Fibroblast of skin of left quadriceps (primary cell): ENCODE measurements around the gene MCHR2.
"Not testable (repeated sequence)": the region's sequence is repeated elsewhere in the genome, so short reads cannot be mapped to it uniquely, and the experiment has no call there.

Experiments used
- DNase-seq, 2 experiments: peaks; one replicate each; pipeline ENCODE4 v3.0.0-alpha.2; 2013; ENCODE audit warnings: low read depth in 2 of 2

The MCHR2 gene, protein sequence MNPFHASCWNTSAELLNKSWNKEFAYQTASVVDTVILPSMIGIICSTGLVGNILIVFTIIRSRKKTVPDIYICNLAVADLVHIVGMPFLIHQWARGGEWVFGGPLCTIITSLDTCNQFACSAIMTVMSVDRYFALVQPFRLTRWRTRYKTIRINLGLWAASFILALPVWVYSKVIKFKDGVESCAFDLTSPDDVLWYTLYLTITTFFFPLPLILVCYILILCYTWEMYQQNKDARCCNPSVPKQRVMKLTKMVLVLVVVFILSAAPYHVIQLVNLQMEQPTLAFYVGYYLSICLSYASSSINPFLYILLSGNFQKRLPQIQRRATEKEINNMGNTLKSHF

DNA sequence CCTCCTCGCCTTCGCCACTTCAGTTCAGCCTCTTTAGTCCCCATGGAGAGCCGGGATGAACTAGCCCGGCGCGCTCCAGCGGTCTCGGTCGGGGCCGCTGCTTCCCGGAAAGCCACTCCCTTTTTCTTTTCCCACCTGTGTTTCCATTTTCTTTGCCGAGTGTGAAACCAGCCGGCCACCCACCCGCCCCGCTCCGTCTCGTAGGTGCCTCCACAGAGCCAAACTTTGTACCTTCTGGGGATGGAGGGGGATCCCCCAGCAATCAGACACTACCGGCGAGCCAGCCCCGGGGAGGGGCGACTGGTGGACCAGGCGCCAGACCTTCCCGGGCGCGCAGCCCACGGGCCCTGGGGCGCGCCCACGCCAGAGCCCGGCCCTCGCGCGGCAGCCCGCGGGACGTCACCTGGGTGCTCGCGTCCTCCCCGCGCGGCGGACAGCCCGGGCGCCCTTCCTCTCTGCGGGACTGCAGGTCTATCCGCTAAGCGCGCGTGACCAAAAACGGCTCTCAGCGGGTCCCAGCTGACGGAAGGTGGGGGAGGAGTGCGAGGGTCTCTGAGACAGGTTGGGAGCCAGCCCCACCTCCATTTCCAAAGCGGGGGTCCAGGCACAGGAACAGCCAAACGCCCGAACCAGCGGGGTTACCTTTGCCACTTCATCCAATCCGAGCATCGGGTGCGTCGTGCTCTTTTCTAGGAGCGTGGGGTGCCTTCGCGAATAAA, at the start of gene MCHR2:
MCHR2 (minus strand) TSS at position 691 of the 719 bp plus-strand sequence. CDS start 38,076 bp downstream, outside the sequence.
- DNase-seq: no peak

- not testable (repeated sequence) for DNase-seq
These were observed 44.5 kb upstream of the MCHR2 start for GRCh38 chr6:100038546-100038945.

DNA sequence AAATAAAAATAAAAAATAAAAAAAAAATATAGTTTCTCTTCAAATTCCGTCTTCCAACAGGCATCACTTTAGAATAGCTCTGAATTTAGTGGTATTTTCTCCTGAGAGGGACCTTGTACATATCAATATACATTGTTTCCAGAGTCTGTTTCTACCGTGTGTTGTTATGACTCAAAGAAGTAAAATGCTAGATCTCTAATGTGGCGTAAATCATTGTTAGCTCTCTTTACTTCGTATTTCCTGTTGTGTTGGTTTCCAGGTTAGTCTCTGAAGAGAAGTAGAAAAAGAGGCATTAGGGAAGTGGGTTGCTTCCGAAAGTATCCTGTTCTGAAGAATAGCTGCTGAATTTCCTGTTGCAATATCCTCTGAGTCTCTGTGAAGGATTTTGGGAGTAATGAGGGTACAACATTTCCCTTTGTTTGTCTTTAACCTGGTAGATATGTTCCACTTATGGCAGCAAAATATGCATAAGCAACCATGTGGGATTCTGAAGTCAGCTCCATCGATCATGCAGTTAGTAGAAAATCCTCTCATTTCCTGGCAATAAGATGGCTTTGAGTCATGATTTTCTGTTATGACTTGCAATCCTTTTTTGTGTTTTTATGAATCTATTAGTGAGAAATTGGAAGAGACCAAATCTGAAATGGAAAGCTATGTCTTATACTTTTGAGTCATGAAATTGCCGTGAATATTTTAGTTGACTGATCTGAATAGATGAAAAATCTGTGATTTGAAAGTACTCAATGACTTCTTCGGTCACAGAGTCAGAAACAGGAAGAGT, 42.0 kb upstream of the MCHR2 start:
- no peak for DNase-seq

DNA sequence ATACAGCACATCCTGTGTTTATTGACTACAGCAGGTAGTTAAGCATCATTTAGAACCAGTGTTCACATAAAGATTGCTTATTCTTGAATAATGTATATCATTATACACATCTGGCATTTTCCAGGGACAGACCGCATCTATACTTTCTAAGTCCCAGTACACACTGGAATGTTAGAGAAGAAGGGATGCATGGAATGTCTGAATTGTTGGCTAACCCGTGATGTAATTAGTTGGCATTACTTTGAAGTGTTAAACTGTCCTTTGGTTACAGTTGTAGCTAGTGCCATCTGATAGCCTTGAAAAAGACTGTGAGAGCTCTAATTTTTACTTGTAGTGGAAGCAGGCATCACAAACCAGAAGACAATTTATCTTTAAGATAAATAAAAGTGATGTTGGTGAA, 29.8 kb upstream of the MCHR2 start:
- DNase-seq: no peak

DNA sequence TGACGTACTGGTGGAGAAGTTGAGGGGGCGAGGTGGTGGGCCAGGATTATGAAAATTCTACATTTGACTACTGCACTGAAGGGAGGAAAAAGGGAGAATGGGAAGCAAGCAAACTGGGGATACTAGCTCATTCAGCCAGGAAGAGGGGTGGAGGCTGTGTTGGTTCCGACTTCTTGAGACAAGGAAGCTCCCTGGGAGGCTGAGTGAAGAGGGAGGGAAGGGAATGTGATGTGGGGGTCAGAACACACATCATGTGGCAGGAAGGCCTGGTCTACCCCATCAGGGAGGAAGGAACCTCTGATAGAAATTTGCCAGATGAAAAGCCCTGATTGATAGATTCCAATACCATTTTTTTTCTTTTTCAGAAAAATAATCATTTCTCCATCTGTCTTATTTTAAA, 28.8 kb upstream of the MCHR2 start:
- DNase-seq: no peak

DNA sequence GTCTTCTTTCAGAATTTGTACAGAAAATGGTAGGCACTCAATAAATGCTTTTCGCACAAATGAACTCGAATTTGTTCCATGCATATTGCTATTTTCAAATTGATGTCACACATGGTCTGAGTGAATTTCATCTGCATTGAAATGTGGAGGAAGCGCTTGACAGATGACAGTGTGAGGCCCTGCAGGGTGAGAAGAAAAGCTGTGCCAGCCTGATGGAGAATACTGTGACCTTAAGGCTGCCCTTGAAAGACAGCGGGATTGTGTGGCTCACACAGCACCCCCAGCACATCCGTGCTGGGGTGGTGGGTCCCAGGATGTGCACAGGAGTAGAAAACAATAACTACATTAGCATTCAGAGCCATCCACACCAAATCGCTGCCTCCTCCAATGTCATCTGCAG, 14.8 kb upstream of the MCHR2 start:
- DNase-seq: no peak

GRCh38 chr6:100001915-100002388, 7.9 kb upstream of the MCHR2 start:
- DNase-seq: peak; percentile 29 to 33

GRCh38 chr6:99997141-99997540, 3.1 kb upstream of the MCHR2 start:
- no peak for DNase-seq

GRCh38 chr6:99995916-99996315, 1.9 kb upstream of the MCHR2 start:
- DNase-seq: no peak

- no peak for DNase-seq
These were observed 884 bp downstream of the MCHR2 start for GRCh38 chr6:99993146-99993532.

DNA sequence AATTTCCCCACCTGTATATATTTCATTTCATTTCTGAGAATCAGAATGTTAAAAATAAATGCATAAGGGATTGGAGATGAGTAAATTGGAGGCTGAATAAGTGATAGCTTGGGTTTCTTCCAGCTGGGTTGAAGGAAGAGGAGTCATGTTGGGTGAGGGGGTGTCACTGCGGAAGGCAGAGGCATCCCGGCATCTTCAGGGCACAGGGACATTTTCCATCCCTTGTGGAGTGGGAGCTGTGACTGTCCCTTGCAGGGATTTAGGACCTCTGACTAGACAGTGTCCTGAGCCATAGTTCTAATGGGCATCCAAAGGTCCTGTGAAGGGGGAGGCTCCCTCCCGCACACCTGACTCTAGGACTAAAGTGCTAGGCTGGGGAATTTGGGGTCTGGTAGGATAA, 2.1 kb downstream of the MCHR2 start:
- no peak for DNase-seq

DNA sequence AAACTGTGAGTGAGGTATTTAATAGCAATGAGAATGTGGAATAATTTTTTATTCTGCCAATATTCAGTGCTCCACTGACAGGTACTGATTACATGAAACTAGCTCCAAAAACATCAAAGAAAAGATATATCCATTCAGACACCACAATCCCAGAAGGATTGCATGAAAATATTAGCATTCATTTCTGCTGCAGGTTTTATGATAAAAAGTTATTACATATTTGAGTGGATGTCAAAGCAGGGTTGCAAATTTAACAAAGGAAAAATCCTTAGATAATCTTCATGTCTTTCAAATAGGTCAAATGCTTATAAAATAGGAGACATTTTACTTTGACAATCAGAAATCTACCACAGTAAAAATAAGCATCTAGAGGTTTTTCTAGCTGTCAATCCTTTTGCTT, 13.3 kb downstream of the MCHR2 start:
- no peak for DNase-seq

DNA sequence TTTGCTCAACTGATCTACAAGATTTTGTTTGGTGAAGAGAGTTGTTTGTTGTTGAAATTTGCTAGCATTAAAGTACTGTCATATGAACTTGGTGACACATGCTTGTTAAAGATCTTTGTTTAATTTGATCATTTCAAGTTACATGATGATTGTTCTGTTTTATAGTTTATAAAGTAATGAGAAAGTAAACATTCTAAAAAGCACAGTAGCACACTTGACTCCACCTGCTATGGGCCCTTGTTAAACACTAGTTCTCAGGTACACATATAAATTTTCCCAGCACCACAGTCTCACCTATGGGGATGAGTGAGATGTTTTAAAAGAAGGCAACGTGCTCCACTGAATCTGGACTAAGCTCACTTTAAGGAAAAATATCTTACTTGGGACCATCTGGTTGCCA, 14.1 kb downstream of the MCHR2 start:
- DNase-seq: no peak

GRCh38 chr6:99967052-99967451, 27.0 kb downstream of the MCHR2 start:
- no peak for DNase-seq

DNA sequence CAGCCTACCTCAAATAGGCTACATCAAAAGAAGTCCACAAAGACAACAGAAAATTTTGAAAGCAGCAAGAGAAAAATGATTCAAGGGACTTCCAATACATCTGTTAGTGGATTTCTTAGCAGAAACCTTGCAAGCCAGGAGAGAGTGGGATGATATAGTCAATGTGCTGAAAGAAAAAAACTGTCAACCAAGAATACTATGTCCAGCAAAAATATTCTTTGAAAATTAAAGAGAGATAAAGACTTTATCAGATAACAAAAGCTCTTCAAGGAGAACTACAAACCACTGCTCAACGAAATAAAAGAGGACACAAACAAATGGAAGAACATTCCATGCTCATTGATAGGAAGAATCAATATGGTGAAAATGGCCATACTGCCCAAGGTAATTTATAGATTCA, 34.0 kb downstream of the MCHR2 start:
- no peak for DNase-seq

DNA sequence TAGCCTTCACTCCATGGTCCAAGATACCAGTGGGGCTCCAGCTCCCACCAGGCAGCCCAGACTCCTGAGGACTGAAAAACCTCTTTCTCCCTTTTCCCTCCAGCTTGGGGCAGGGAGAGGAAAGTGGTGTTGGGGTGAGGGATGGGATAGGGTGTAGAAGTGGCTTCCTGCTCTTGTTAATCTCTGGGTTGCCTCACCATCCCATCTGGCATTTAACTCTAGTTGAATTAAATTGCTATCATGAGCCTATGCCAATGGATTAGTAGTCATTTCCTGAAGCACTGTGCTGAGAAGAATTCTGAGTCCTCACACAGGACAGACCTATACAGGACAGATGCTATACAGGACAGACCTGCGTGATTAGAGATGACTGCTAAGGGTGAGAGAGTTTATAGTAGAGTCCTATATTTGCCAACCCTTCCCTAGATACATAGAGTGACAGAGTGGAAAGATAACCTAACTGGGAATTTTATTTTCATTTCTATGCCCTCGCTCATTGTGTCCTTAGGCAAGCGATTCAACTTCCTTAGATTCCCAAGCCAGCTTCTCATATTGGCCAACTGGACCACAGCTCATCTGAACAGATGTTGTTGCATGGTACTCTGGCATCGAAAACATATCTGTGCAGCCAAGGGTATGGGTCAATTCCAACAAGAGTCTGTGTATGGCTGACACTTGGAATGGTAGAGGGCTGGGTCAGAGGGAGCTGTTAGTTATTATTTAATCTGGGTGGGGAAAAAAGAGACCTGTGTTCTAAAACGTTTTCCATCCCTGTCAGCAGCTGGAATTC, 42.8 kb downstream of the MCHR2 start:
- DNase-seq: no peak

DNA sequence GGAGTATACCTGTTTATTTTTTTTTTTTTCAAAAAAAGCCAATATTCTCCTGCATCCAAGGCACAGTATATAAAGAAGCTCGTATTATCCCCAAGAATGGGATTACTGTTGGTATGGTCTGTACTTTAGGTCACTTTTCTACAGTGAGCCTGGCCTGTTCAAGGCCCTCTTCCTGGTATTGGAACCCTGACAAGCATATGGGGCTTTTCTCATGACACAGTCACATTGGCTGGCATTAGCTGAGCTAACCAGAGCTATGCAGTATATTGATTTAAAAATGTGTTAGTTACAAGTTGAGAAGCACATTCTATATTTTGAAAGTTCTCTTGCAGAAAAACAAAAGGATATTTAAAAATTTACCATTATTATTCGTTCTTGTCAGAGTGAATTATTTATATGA, 48.0 kb downstream of the MCHR2 start:
- no peak for DNase-seq

DNA sequence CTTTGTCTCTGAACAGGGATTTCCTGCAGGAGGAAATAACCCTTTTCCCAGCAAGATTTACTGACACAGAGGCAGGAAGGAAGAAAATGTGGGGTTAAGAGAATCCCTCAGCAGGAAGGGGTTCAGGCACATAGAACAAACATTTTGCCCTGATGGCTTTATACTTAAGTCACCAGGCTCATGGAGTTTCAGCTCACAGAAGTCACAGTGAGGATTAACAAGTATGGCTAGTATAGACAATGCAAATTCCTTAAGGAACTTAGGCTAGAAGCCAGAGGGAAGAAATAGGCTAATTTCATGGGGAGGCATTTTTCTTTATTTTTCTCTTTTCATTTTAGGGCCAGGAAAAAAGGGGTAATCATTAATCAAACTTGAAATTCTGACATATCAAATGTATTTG, 50.2 kb downstream of the MCHR2 start:
- no peak for DNase-seq

- DNase-seq: no peak
These were observed 53.4 kb downstream of the MCHR2 start for GRCh38 chr6:99940582-99940981.

GRCh38 chr6:99933129-99933528, 60.9 kb downstream of the MCHR2 start:
- DNase-seq: peak; percentile 83 to 85

- DNase-seq: no peak
These were observed 81.4 kb downstream of the MCHR2 start for GRCh38 chr6:99912657-99913056.
